IMR-90 (cell line): ENCODE measurements around the gene MAPK10. TPM values are rescaled to one million over a fixed set of nuclear protein-coding genes. Genes with fewer than 3 reads are reported as not detected.

ENCODE experiments used
- ATAC-seq: fragments of 200-7000 bp; cut with Tn5 transposase; 2 replicates; pipeline ENCODE4 v1.9.1; 2020; ENCODE audit warnings: low read depth, mild to moderate bottlenecking, moderate library complexity
- BruUV-seq: library from RNA; stranded (reverse); fragments of 400-500 nt; replicated peaks from 2 replicates; lab custom pipeline; 2021; lab: Mats Ljungman, UMichigan
- CTCF ChIA-PET: fragments of 300-600 bp; formaldehyde crosslinking; extraction: SDS; loops from one replicate; lab custom pipeline; 2021; ENCODE audit warnings: antibody characterized with exemption; lab: Yijun Ruan, JAX
- POLR2A ChIA-PET: fragments of 300-600 bp; sonication (Branson Sonifier 250); formaldehyde crosslinking; loops from one replicate; lab custom pipeline; 2022; ENCODE audit warnings: antibody characterized with exemption; ENCODE audit not compliant: unreplicated experiment; lab: Charles Lee
- DNase-seq: peaks from one replicate; pipeline ENCODE4 v3.0.0; 2013
- H2AFZ ChIP-seq: replicated peaks from 2 replicates; pipeline ENCODE3; 2013; ENCODE audit warnings: low read length, mild to moderate bottlenecking; ENCODE audit not compliant: poor library complexity
- H2AK5ac ChIP-seq: 2 replicates; pipeline ENCODE4 v1.6.1; 2013; ENCODE audit warnings: low read depth, low read length, inconsistent platforms
- H2AK9ac ChIP-seq: replicated peaks from 2 replicates; pipeline ENCODE3; 2013; ENCODE audit warnings: mild to moderate bottlenecking, low read depth, low read length, moderate library complexity; ENCODE audit not compliant: poor library complexity
- H2BK120ac ChIP-seq: 2 replicates; pipeline ENCODE4 v1.6.1; 2013; ENCODE audit warnings: low read depth, low read length, inconsistent platforms
- H2BK15ac ChIP-seq: 3 replicates; pipeline ENCODE4 v1.6.1; 2013; ENCODE audit warnings: low read depth, low read length, inconsistent platforms
- H2BK20ac ChIP-seq: 2 replicates; pipeline ENCODE4 v1.6.1; 2013; ENCODE audit warnings: low read depth, mild to moderate bottlenecking, inconsistent platforms, low read length, moderate library complexity
- H2BK5ac ChIP-seq: 2 replicates; pipeline ENCODE4 v1.6.1; 2013; ENCODE audit warnings: mild to moderate bottlenecking, low read depth, low read length, inconsistent platforms; ENCODE audit not compliant: poor library complexity, severe bottlenecking
- H3K14ac ChIP-seq: replicated peaks from 2 replicates; pipeline ENCODE4 v1.6.1; 2013; ENCODE audit warnings: low read depth, low read length, inconsistent platforms
- H3K18ac ChIP-seq: 2 replicates; pipeline ENCODE4 v1.6.1; 2013; ENCODE audit warnings: low read depth, low read length, control low read depth
- H3K23ac ChIP-seq: 2 replicates; pipeline ENCODE4 v1.6.1; 2013; ENCODE audit warnings: low read depth, low read length, inconsistent platforms
- H3K27ac ChIP-seq: 2 replicates; pipeline ENCODE4 v1.5.1; 2013; ENCODE audit warnings: mild to moderate bottlenecking, control low read depth, low read length; ENCODE audit not compliant: insufficient read depth
- H3K27me3 ChIP-seq: 2 replicates; pipeline ENCODE4 v1.6.1; 2013; ENCODE audit warnings: low read length; ENCODE audit not compliant: control insufficient read depth, insufficient read depth
- H3K36me3 ChIP-seq: 2 replicates; pipeline ENCODE4 v1.6.1; 2013; ENCODE audit warnings: low read length, mixed read lengths; ENCODE audit not compliant: control insufficient read depth, insufficient read depth
- H3K4ac ChIP-seq: 2 replicates; pipeline ENCODE4 v1.6.1; 2013; ENCODE audit warnings: low read depth, low read length, inconsistent platforms
- H3K4me1 ChIP-seq: 2 replicates; pipeline ENCODE4 v1.6.1; 2013; ENCODE audit warnings: low read length, mixed read lengths; ENCODE audit not compliant: control insufficient read depth, insufficient read depth
- H3K4me2 ChIP-seq: 2 replicates; pipeline ENCODE4 v1.6.1; 2013; ENCODE audit warnings: low read depth, mild to moderate bottlenecking, control low read depth, low read length, moderate library complexity
- H3K4me3 ChIP-seq: 2 replicates; pipeline ENCODE4 v1.5.1; 2013; ENCODE audit warnings: low read depth, mild to moderate bottlenecking, control low read depth, low read length, moderate library complexity; ENCODE audit not compliant: insufficient read depth
- H3K56ac ChIP-seq: 2 replicates; pipeline ENCODE4 v1.6.1; 2013; ENCODE audit warnings: low read length, inconsistent platforms; ENCODE audit not compliant: insufficient read depth; ENCODE audit errors: extremely low read depth
- H3K79me1 ChIP-seq, 2 experiments: 2 replicates each; pipeline ENCODE4 v1.6.1; 2013; ENCODE audit warnings: low read length in 2 of 2, inconsistent platforms in 1 of 2, low read depth in 1 of 2
- H3K9ac ChIP-seq: 2 replicates; pipeline ENCODE4 v1.6.1; 2013; ENCODE audit warnings: low read depth, low read length, control low read depth
- H3K9me1 ChIP-seq: 2 replicates; pipeline ENCODE4 v1.6.1; 2013; ENCODE audit warnings: low read length, inconsistent platforms; ENCODE audit not compliant: insufficient read depth
- H3K9me3 ChIP-seq: 2 replicates; pipeline ENCODE4 v1.6.1; 2013; ENCODE audit warnings: low read length; ENCODE audit not compliant: control insufficient read depth, insufficient read depth
- H4K20me1 ChIP-seq: 2 replicates; pipeline ENCODE4 v1.6.1; 2013; ENCODE audit warnings: low read length, inconsistent platforms; ENCODE audit not compliant: insufficient read depth
- H4K5ac ChIP-seq: 2 replicates; pipeline ENCODE4 v1.6.1; 2013; ENCODE audit warnings: mild to moderate bottlenecking, low read depth, low read length, control low read depth
- H4K8ac ChIP-seq, 2 experiments: 2 replicates each; pipeline ENCODE4 v1.6.1; 2013; ENCODE audit warnings: low read depth in 2 of 2, low read length in 2 of 2, control low read depth in 1 of 2, inconsistent platforms in 1 of 2
- H4K91ac ChIP-seq: 2 replicates; pipeline ENCODE4 v1.6.1; 2013; ENCODE audit warnings: low read depth, low read length, inconsistent platforms; ENCODE audit not compliant: insufficient read depth
- BHLHE40 ChIP-seq: fragments of 150-350 bp; IDR thresholded peaks from 2 replicates; pipeline ENCODE4 v1.6.1; 2016; ENCODE audit warnings: mild to moderate bottlenecking, low read depth, low read length
- CEBPB ChIP-seq: IDR thresholded peaks from 2 replicates; pipeline ENCODE4 v1.6.1; 2012; ENCODE audit warnings: low read depth, low read length, improper control_type of control experiment
- FOS ChIP-seq: fragments of 150-350 bp; IDR thresholded peaks from 2 replicates; pipeline ENCODE4 v1.6.1; 2016; ENCODE audit warnings: low read depth, low read length
- MAFK ChIP-seq: IDR thresholded peaks from 2 replicates; pipeline ENCODE4 v1.6.1; 2012; ENCODE audit warnings: low read depth, low read length, improper control_type of control experiment
- MAZ ChIP-seq: IDR thresholded peaks from 2 replicates; pipeline ENCODE4 v1.6.1; 2012; ENCODE audit warnings: low read depth, mild to moderate bottlenecking, low read length, improper control_type of control experiment, moderate library complexity, borderline replicate concordance
- NFE2L2 ChIP-seq: fragments of 150-350 bp; IDR thresholded peaks from 2 replicates; pipeline ENCODE4 v1.6.1; 2016; ENCODE audit warnings: low read depth, mild to moderate bottlenecking, low read length
- POLR2A ChIP-seq: IDR thresholded peaks from 2 replicates; pipeline ENCODE4 v1.6.1; 2012; ENCODE audit warnings: mild to moderate bottlenecking, low read depth, low read length
- RAD21 ChIP-seq: IDR thresholded peaks from 2 replicates; pipeline ENCODE4 v1.6.1; 2012; ENCODE audit warnings: low read length, improper control_type of control experiment
- RCOR1 ChIP-seq: IDR thresholded peaks from 2 replicates; pipeline ENCODE4 v1.6.1; 2012; ENCODE audit warnings: mild to moderate bottlenecking, low read length, improper control_type of control experiment; ENCODE audit not compliant: insufficient replicate concordance
- SMC3 ChIP-seq: fragments of 150-350 bp; IDR thresholded peaks from 2 replicates; pipeline ENCODE4 v1.6.1; 2016; ENCODE audit warnings: low read depth, mild to moderate bottlenecking, antibody characterized with exemption, low read length, moderate library complexity
- WGBS, 2 experiments: methylation state at CpG; one replicate each; pipeline versions ENCODE4 v1.1.5 to v1.1.7; 2013; ENCODE audit warnings: missing lambda C conversion rate in 2 of 2; ENCODE audit not compliant: insufficient read length in 1 of 2; ENCODE audit errors: extremely low coverage in 2 of 2; 5-methylcytosine and 5-hydroxymethylcytosine counted together
- dilution Hi-C: fragments of 300-500 bp; cut with HindIII; formaldehyde crosslinking; loops from one replicate; pipeline ENCODE4 v1.14.3; 2018; ENCODE audit warnings: low sequenced_read_pairs; ENCODE audit not compliant: unreplicated experiment
- in situ Hi-C: fragments of 300-500 bp; cut with MboI; formaldehyde crosslinking; loops from 3 replicates; pipeline ENCODE4 v1.14.3; 2019; ENCODE audit warnings: low sequenced_read_pairs, inconsistent platforms, mixed read lengths
- intact Hi-C: fragments of 100-400 bp; cut with micrococcal nuclease; formaldehyde crosslinking; loops from 2 replicates; pipeline ENCODE4 v1.10.0; 2022
- polyA plus RNA-seq, 3 experiments: library from polyadenylated mRNA; depleted of rRNA; stranded (reverse); fragments of >200 nt; gene quantifications; 2 replicates each; pipeline ENCODE4 v1.2.3, GENCODE V29; 2012; ENCODE audit warnings: low replicate concordance in 1 of 3
- total RNA-seq: library from RNA; depleted of rRNA; stranded (reverse); fragments of >200 nt; gene quantifications from 2 replicates; pipeline ENCODE4 v1.2.3, GENCODE V29; 2012
- TF ChIP-seq, protein P1 (sequence below): fragments of 150-350 bp; IDR thresholded peaks from 2 replicates; pipeline ENCODE4 v1.6.1; 2017; ENCODE audit warnings: mild to moderate bottlenecking, antibody characterized with exemption, low read length, low read depth
- TF ChIP-seq, protein P2 (sequence below): fragments of 150-350 bp; IDR thresholded peaks from 2 replicates; pipeline ENCODE4 v1.6.1; 2016; ENCODE audit warnings: low read depth, mild to moderate bottlenecking, low read length, moderate library complexity, borderline replicate concordance
- TF ChIP-seq, protein P3 (sequence below): conservative IDR thresholded peaks from 2 replicates; pipeline ENCODE4 v1.5.1; 2012; ENCODE audit warnings: mild to moderate bottlenecking, low read depth, low read length, improper control_type of control experiment

The MAPK10 gene
- total and polyA plus RNA-seq, 2 of the 4 experiments (the other 2 are of a cell fraction) = 2.8 to 6.5 TPM

DNA sequence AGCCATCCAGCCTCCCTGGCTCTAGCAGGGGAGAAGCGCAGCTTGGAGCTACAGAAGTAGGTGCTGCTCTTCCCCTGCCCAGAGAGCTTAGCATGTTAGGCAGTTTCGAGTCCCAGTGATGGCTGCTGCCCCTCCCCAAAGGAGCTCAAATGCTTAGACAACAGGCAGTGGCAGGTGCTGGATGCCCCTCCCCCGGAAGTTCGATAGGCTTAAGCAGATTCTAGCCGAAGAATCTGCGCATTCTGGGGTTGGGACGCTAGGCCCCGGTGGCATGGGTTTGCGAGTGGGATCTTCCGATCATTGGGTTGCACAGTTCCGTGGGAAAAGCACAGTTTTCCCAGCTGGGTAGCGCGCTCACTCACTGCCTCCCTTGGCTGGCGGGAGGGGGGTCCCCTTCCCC is 117.2 kb downstream of the MAPK10 start:
- Histone ChIP-seq H3K9ac (no peak overlapping the region), H3K27ac (no peak overlapping the region), H3K56ac (no peak overlapping the region), H4K8ac (no peak overlapping the region), H2AK5ac (no peak overlapping the region), H3K9me1 (no peaks in the 10 kb centered on the region), H3K4me2 (no peak overlapping the region), H3K36me3 (no peaks in the 10 kb centered on the region), H3K4ac (no peak overlapping the region), H2BK5ac (no peak overlapping the region), H3K79me1 (no peaks in the 10 kb centered on the region), H2BK15ac (no peak overlapping the region), H3K18ac (no peak overlapping the region), H2BK20ac (no peak overlapping the region), H4K5ac (no peak overlapping the region), H3K14ac (no peak overlapping the region), H3K4me3 (no peak overlapping the region), H3K4me1 (no peaks in the 10 kb centered on the region), H2AK9ac (no peak overlapping the region), H4K20me1 (no peaks in the 10 kb centered on the region), H4K91ac (no peak overlapping the region), H3K27me3 (no peaks in the 10 kb centered on the region), H2AFZ (no peak overlapping the region), H3K9me3 (no peaks in the 10 kb centered on the region), H2BK120ac (no peak overlapping the region), H3K23ac (no peak overlapping the region)
- dilution Hi-C loops (no loop called here), intact Hi-C loops (no loop called here), in situ Hi-C loops (no loop called here)
- BruUV-seq = no TSS peak
- TF ChIP-seq, protein P1, sequence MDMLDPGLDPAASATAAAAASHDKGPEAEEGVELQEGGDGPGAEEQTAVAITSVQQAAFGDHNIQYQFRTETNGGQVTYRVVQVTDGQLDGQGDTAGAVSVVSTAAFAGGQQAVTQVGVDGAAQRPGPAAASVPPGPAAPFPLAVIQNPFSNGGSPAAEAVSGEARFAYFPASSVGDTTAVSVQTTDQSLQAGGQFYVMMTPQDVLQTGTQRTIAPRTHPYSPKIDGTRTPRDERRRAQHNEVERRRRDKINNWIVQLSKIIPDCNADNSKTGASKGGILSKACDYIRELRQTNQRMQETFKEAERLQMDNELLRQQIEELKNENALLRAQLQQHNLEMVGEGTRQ = no peak
- no peak for TF ChIP-seq MAFK
- TF ChIP-seq, protein P2, sequence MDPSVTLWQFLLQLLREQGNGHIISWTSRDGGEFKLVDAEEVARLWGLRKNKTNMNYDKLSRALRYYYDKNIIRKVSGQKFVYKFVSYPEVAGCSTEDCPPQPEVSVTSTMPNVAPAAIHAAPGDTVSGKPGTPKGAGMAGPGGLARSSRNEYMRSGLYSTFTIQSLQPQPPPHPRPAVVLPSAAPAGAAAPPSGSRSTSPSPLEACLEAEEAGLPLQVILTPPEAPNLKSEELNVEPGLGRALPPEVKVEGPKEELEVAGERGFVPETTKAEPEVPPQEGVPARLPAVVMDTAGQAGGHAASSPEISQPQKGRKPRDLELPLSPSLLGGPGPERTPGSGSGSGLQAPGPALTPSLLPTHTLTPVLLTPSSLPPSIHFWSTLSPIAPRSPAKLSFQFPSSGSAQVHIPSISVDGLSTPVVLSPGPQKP = no peak
- no peak for TF ChIP-seq SMC3
- TF ChIP-seq MAZ = no peak
- TF ChIP-seq RAD21 = no peak
- no peak for TF ChIP-seq CEBPB
- no peak for TF ChIP-seq FOS
- TF ChIP-seq BHLHE40 = no peak
- TF ChIP-seq POLR2A = no peak
- TF ChIP-seq NFE2L2 = no peak
- no peak for TF ChIP-seq RCOR1
- TF ChIP-seq, protein P3, sequence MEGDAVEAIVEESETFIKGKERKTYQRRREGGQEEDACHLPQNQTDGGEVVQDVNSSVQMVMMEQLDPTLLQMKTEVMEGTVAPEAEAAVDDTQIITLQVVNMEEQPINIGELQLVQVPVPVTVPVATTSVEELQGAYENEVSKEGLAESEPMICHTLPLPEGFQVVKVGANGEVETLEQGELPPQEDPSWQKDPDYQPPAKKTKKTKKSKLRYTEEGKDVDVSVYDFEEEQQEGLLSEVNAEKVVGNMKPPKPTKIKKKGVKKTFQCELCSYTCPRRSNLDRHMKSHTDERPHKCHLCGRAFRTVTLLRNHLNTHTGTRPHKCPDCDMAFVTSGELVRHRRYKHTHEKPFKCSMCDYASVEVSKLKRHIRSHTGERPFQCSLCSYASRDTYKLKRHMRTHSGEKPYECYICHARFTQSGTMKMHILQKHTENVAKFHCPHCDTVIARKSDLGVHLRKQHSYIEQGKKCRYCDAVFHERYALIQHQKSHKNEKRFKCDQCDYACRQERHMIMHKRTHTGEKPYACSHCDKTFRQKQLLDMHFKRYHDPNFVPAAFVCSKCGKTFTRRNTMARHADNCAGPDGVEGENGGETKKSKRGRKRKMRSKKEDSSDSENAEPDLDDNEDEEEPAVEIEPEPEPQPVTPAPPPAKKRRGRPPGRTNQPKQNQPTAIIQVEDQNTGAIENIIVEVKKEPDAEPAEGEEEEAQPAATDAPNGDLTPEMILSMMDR = no peak
- WGBS, 2 experiments = 60% methylated on average over 1 of the region's 14 CpGs; no CpG with 5 or more reads in 1 of the 2 experiments
- ChIA-PET CTCF (no interaction called here), POLR2A (no interaction called here)
- ATAC-seq (no peak), DNase-seq (no peak)
